Body of pancreas (tissue), 4 donors: ENCODE measurements around the gene SPRR2F.

Source experiments
- CTCF ChIP-seq, 7 experiments: fragments of 450-650 bp in 4 of 7; fragments of 200-600 bp in 3 of 7; sonication (generic) in 3 of 7; IDR thresholded peaks; one replicate each; pipeline ENCODE4 v1.5.1; 2016 to 2019; ENCODE audit warnings: antibody characterized with exemption in 7 of 7
- POLR2A ChIP-seq, 3 donors: fragments of 450-650 bp; IDR thresholded peaks; one replicate each; pipeline ENCODE4 v1.6.1; 2016; ENCODE audit warnings: antibody characterized with exemption in 3 of 3, mild to moderate bottlenecking in 2 of 3

GRCh38 chr1:153140484-153140883, 27.2 kb upstream of the SPRR2F start:
- TF ChIP-seq CTCF (IDR thresholded peaks at IDR 0.05) (no peak), POLR2A (IDR thresholded peaks at IDR 0.05) (no peak)
